GM23338 (cell line): Measurements from ENCODE around the gene QRICH1. TPM values are rescaled to one million over a fixed set of nuclear protein-coding genes. Genes with fewer than 3 reads are reported as not detected.

Experiments
- ATAC-seq: fragments of 200-7000 bp; cut with Tn5 transposase; 3 replicates; pipeline ENCODE4 v1.9.1; 2020
- DNase-seq: peaks from one replicate; pipeline ENCODE4 v3.0.0-alpha.2; 2015; ENCODE audit warnings: low spot score
- H2AFZ ChIP-seq: fragments of 200-600 bp; sonication (generic); 2 replicates; pipeline ENCODE4 v1.8.0; 2016; ENCODE audit warnings: antibody characterized with exemption, mild to moderate bottlenecking, moderate library complexity
- H3F3A ChIP-seq: fragments of 200-600 bp; sonication (generic); replicated peaks from 2 replicates; pipeline ENCODE4 v1.8.0; 2017; ENCODE audit warnings: antibody characterized with exemption, mixed run types, low read depth
- H3K27ac ChIP-seq: fragments of 200-600 bp; sonication (generic); 2 replicates; pipeline ENCODE4 v1.6.1; 2016; ENCODE audit warnings: low read depth
- H3K27me3 ChIP-seq: fragments of 200-600 bp; sonication (generic); 2 replicates; pipeline ENCODE4 v1.8.0; 2016; ENCODE audit warnings: mild to moderate bottlenecking, mixed run types, moderate library complexity; ENCODE audit not compliant: insufficient read depth
- H3K36me3 ChIP-seq: fragments of 200-600 bp; sonication (generic); 2 replicates; pipeline ENCODE4 v1.8.0; 2016; ENCODE audit warnings: mild to moderate bottlenecking; ENCODE audit not compliant: insufficient read depth
- H3K4me1 ChIP-seq: fragments of 200-600 bp; sonication (generic); 2 replicates; pipeline ENCODE4 v1.8.0; 2016; ENCODE audit warnings: mild to moderate bottlenecking, moderate library complexity; ENCODE audit not compliant: insufficient read depth
- H3K4me2 ChIP-seq: fragments of 200-600 bp; sonication (generic); 2 replicates; pipeline ENCODE4 v1.7.1; 2017; ENCODE audit warnings: mixed run types
- H3K4me3 ChIP-seq: fragments of 200-600 bp; sonication (generic); 2 replicates; pipeline ENCODE4 v1.6.1; 2016; ENCODE audit warnings: mixed run types
- H3K79me2 ChIP-seq: fragments of 200-600 bp; sonication (generic); replicated peaks from 2 replicates; pipeline ENCODE4 v1.8.0; 2017; ENCODE audit warnings: mild to moderate bottlenecking; ENCODE audit not compliant: insufficient read depth
- H3K9me2 ChIP-seq: fragments of 200-600 bp; sonication (generic); 2 replicates; pipeline ENCODE4 v1.8.0; 2017; ENCODE audit not compliant: insufficient read depth
- H4K20me1 ChIP-seq: fragments of 200-600 bp; sonication (generic); replicated peaks from 2 replicates; pipeline ENCODE4 v1.8.0; 2017; ENCODE audit warnings: mild to moderate bottlenecking; ENCODE audit not compliant: insufficient read depth
- H3K27ac Mint-ChIP-seq: 2 replicates; pipeline ENCODE4 v1.8.0; 2020; ENCODE audit warnings: inconsistent platforms, mild to moderate bottlenecking, moderate library complexity, mixed read lengths
- H3K27me3 Mint-ChIP-seq: 3 replicates; pipeline ENCODE4 v1.8.0; 2022; ENCODE audit warnings: low read depth, mild to moderate bottlenecking, moderate library complexity, mixed read lengths, inconsistent platforms; ENCODE audit not compliant: insufficient read depth, poor library complexity
- H3K36me3 Mint-ChIP-seq: 3 replicates; pipeline ENCODE4 v1.8.0; 2021; ENCODE audit warnings: low read depth, mild to moderate bottlenecking, inconsistent platforms, moderate library complexity, mixed read lengths
- H3K4me1 Mint-ChIP-seq: 3 replicates; pipeline ENCODE4 v1.8.0; 2020; ENCODE audit warnings: mild to moderate bottlenecking, inconsistent platforms, mixed read lengths
- H3K4me3 Mint-ChIP-seq: 3 replicates; pipeline ENCODE4 v1.8.0; 2021; ENCODE audit warnings: moderate library complexity, mild to moderate bottlenecking, inconsistent platforms, mixed read lengths
- H3K9me3 Mint-ChIP-seq: 3 replicates; pipeline ENCODE4 v1.8.0; 2020; ENCODE audit warnings: moderate library complexity, mild to moderate bottlenecking, inconsistent platforms, mixed read lengths
- POLR2AphosphoS5 ChIP-seq: IDR thresholded peaks from 2 replicates; pipeline ENCODE4 v1.6.1; 2016; ENCODE audit warnings: antibody characterized with exemption, low read depth
- REST ChIP-seq: IDR thresholded peaks from one replicate; pipeline ENCODE4 v1.6.1; 2018; ENCODE audit warnings: antibody characterized with exemption; ENCODE audit not compliant: unreplicated experiment
- ZNF331 ChIP-seq: fragments of 250-450 bp; sonication (Bioruptor Pico); IDR thresholded peaks from 2 replicates; pipeline ENCODE4 v1.5.0; 2020; ENCODE audit warnings: low read depth, mild to moderate bottlenecking, moderate library complexity
- polyA plus RNA-seq: library from polyadenylated mRNA; unstranded; fragments of >200 nt; fragmentation: Nextera tagmentation; extraction: Ambion mirVana; gene quantifications from 2 replicates; pipeline ENCODE4 v1.2.1, GENCODE V29; 2016
- total RNA-seq: library from RNA; depleted of rRNA; stranded (reverse); fragments of >200 nt; shearing (Covaris generic); gene quantifications from 2 replicates; pipeline ENCODE4 v1.2.3, GENCODE V29; 2014
- TF ChIP-seq, protein P1 (sequence below): IDR thresholded peaks from 2 replicates; pipeline ENCODE4 v1.6.1; 2016; ENCODE audit warnings: antibody characterized with exemption

The QRICH1 gene
- total and polyA plus RNA-seq, 2 experiments from 2014 or later = 66.9 to 149 TPM

DNA sequence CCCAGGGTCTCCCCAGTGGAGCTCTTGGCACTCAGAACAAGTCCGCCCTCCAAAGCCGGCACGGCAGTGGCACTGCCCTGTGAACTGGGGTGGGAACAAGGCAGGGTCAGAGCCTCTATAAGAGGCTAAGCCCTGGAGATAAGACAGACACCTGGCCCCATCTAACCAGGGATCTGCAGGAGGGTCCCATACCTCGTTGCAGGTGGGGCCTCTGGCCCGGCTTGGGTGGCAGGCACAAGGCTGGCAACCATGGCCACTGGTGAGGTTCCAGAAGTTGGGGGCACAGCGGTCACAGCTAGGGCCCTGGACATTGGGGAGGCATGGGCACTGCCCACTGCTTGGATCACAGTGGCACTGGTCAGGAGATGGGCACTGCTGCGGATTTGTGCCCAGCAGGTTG is 30.3 kb upstream of the QRICH1 start (continued):
- TF ChIP-seq, protein P1, sequence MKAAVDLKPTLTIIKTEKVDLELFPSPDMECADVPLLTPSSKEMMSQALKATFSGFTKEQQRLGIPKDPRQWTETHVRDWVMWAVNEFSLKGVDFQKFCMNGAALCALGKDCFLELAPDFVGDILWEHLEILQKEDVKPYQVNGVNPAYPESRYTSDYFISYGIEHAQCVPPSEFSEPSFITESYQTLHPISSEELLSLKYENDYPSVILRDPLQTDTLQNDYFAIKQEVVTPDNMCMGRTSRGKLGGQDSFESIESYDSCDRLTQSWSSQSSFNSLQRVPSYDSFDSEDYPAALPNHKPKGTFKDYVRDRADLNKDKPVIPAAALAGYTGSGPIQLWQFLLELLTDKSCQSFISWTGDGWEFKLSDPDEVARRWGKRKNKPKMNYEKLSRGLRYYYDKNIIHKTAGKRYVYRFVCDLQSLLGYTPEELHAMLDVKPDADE = no peak
- TF ChIP-seq ZNF331 (CRISPR knock-in tag) (no peak), REST (no peak)

- no peaks in the 10 kb centered on the region for H4K20me1 ChIP-seq
- Mint-ChIP-seq H3K9me3 (no peaks in the 10 kb centered on the region; the same call in 2 of the 3 replicates), H3K4me1 (peaks cover 4% of the 10 kb centered on the region; the same call in 2 of the 3 replicates), H3K36me3 (peaks cover 12% of the 10 kb centered on the region), H3K4me3 (no peak overlapping the region), H3K27me3 (peaks cover 5% of the 10 kb centered on the region), H3K27ac (no peak overlapping the region)
- ATAC-seq (no peak), DNase-seq (no peak)
- peaks cover 21% of the 10 kb centered on the region for H3F3A ChIP-seq
- H3K79me2 ChIP-seq = peaks cover 10% of the 10 kb centered on the region
- TF ChIP-seq POLR2AphosphoS5 (no peak), REST (no peak)
- no peak overlapping the region for H3K4me2 ChIP-seq
- H3K27me3 ChIP-seq = no peaks in the 10 kb centered on the region
- no peak overlapping the region for H3K4me3 ChIP-seq
- no peaks in the 10 kb centered on the region; the same call in 1 of the 2 replicates for H3K36me3 ChIP-seq
- H3K27ac ChIP-seq = no peak overlapping the region
- H3K4me1 ChIP-seq = peaks cover 4% of the 10 kb centered on the region; the same call in 1 of the 2 replicates
- no peak overlapping the region for H2AFZ ChIP-seq
- H3K9me2 ChIP-seq = no peaks in the 10 kb centered on the region
Observed at GRCh38 chr3:49123687-49124086, 29.8 kb upstream of the QRICH1 start.
